HepG2 (cell line): Measurements from ENCODE around the gene NEAT1. TPM values are rescaled to one million over a fixed set of nuclear protein-coding genes. Genes with fewer than 3 reads are reported as not detected.

ENCODE experiments used
- ATAC-seq: fragments of 200-7000 bp; cut with Tn5 transposase; 3 replicates; pipeline ENCODE4 v1.9.1; 2020; ENCODE audit warnings: mild to moderate bottlenecking, moderate library complexity
- BruUV-seq: library from RNA; stranded (reverse); fragments of 400-500 nt; replicated peaks from 2 replicates; lab custom pipeline; 2021; lab: Mats Ljungman, UMichigan
- CTCF ChIA-PET: fragments of 300-600 bp; formaldehyde crosslinking; extraction: SDS; loops from one replicate; lab custom pipeline; 2021; ENCODE audit warnings: low total read pairs, inconsistent platforms, low intra/inter-chr PET ratio; lab: Yijun Ruan, JAX
- POLR2A ChIA-PET: fragments of 350-600 bp; sonication (Branson Sonifier 250); formaldehyde crosslinking; loops from one replicate; lab custom pipeline; 2020; ENCODE audit warnings: antibody characterized with exemption, inconsistent platforms; lab: Yijun Ruan, JAX
- DNase-seq: peaks from one replicate; pipeline ENCODE4 v3.0.0-alpha.2; 2015; ENCODE audit warnings: low spot score
- FAIRE-seq: peaks from 3 replicates; lab custom pipeline; 2011; peaks lifted over from hg19 to GRCh38; lab: Jason Lieb, UNC
- H2AFZ ChIP-seq: one replicate; pipeline ENCODE4 v1.6.1; 2011; ENCODE audit warnings: low read length, inconsistent platforms
- H3K27ac ChIP-seq: fragments of 300-600 bp; 3 replicates; pipeline ENCODE4 v1.8.0; 2011; ENCODE audit warnings: mixed run types, mild to moderate bottlenecking, mixed read lengths, low read length, inconsistent platforms; ENCODE audit not compliant: insufficient read depth; ENCODE audit errors: extremely low read length
- H3K27me3 ChIP-seq, 2 experiments: fragments of 200-600 bp in 1 of 2; 2 replicates in 1 of 2; 3 replicates in 1 of 2; pipeline versions ENCODE4 v1.6.0 to v1.8.0; 2011; ENCODE audit warnings: low read length in 2 of 2, mild to moderate bottlenecking in 2 of 2, moderate library complexity in 2 of 2, inconsistent platforms in 1 of 2; ENCODE audit not compliant: insufficient read depth in 2 of 2, control insufficient read depth in 1 of 2
- H3K36me3 ChIP-seq, 2 experiments: fragments of 200-600 bp in 1 of 2; replicated peaks in 1 of 2; 2 replicates in 1 of 2; 3 replicates in 1 of 2; pipeline versions ENCODE4 v1.5.1 to v1.8.0; 2011; ENCODE audit warnings: low read length in 2 of 2, inconsistent platforms in 1 of 2; ENCODE audit not compliant: insufficient read depth in 2 of 2, control insufficient read depth in 1 of 2
- H3K4me1 ChIP-seq: 2 replicates; pipeline ENCODE4 v1.5.1; 2012; ENCODE audit warnings: low read length, inconsistent platforms; ENCODE audit not compliant: insufficient read depth
- H3K4me2 ChIP-seq: 2 replicates; pipeline ENCODE4 v1.6.0; 2011; ENCODE audit warnings: low read depth, low read length, inconsistent platforms
- H3K4me3 ChIP-seq, 3 experiments: fragments of 200-600 bp in 1 of 3; sonication (generic), shearing (Covaris generic) in 1 of 3; replicated peaks in 1 of 3; 2 replicates each; pipeline ENCODE4 v1.5.1; 2011 to 2016; ENCODE audit warnings: low read length in 3 of 3, inconsistent platforms in 2 of 3, low read depth in 2 of 3, mild to moderate bottlenecking in 2 of 3, control low read depth in 1 of 3, mixed read lengths in 1 of 3; ENCODE audit not compliant: insufficient read depth in 1 of 3
- H3K79me2 ChIP-seq: one replicate; pipeline ENCODE4 v1.6.1; 2011; ENCODE audit warnings: low read length, inconsistent platforms; ENCODE audit not compliant: insufficient read depth
- H3K9ac ChIP-seq: 2 replicates; pipeline ENCODE4 v1.6.0; 2011; ENCODE audit warnings: mild to moderate bottlenecking, low read depth, low read length, inconsistent platforms; ENCODE audit not compliant: insufficient read depth
- H3K9me3 ChIP-seq: 2 replicates; pipeline ENCODE4 v1.5.1; 2012; ENCODE audit warnings: mild to moderate bottlenecking, low read length
- H4K20me1 ChIP-seq: 2 replicates; pipeline ENCODE4 v1.6.0; 2011; ENCODE audit warnings: inconsistent platforms, mild to moderate bottlenecking, low read length, moderate library complexity; ENCODE audit not compliant: insufficient read depth
- CEBPB ChIP-seq: IDR thresholded peaks from 2 replicates; pipeline ENCODE4 v1.6.1; 2011; ENCODE audit warnings: low read depth, low read length, improper control_type of control experiment, borderline replicate concordance
- ERF ChIP-seq: IDR thresholded peaks from 2 replicates; pipeline ENCODE4 v1.6.1; 2018; ENCODE audit warnings: missing biosample characterization, missing genetic modification reagents
- FOSL1 ChIP-seq: sonication (generic); formaldehyde crosslinking; IDR thresholded peaks from 2 replicates; pipeline ENCODE4 v1.9.0; 2021; ENCODE audit warnings: missing genetic modification reagents, borderline replicate concordance
- KDM5B ChIP-seq: sonication (generic); formaldehyde crosslinking; IDR thresholded peaks from 2 replicates; pipeline ENCODE4 v1.4.0; 2020; ENCODE audit warnings: missing genetic modification reagents, mild to moderate bottlenecking, borderline replicate concordance
- NCOA1 ChIP-seq: sonication (generic); formaldehyde crosslinking; IDR thresholded peaks from 2 replicates; pipeline ENCODE4 v1.9.0; 2021; ENCODE audit warnings: missing genetic modification reagents
- NCOR1 ChIP-seq: fragments of 200-600 bp; sonication (generic); IDR thresholded peaks from 2 replicates; pipeline ENCODE4 v1.7.0; 2017; ENCODE audit warnings: antibody characterized with exemption, low read length, borderline replicate concordance
- RBAK ChIP-seq: sonication (generic); formaldehyde crosslinking; IDR thresholded peaks from 2 replicates; pipeline ENCODE4 v1.5.1; 2020; ENCODE audit warnings: mild to moderate bottlenecking, missing genetic modification reagents
- ZNF121 ChIP-seq: sonication (generic); formaldehyde crosslinking; IDR thresholded peaks from 2 replicates; pipeline ENCODE4 v1.5.0; 2020; ENCODE audit warnings: mild to moderate bottlenecking, missing genetic modification reagents
- ZNF543 ChIP-seq: sonication (generic); formaldehyde crosslinking; IDR thresholded peaks from 2 replicates; pipeline ENCODE4 v1.4.0; 2020; ENCODE audit warnings: mild to moderate bottlenecking, missing genetic modification reagents
- WGBS: methylation state at CpG from one replicate; pipeline ENCODE4 v1.1.6; 2017; ENCODE audit warnings: low lambda C conversion rate; 5-methylcytosine and 5-hydroxymethylcytosine counted together
- in situ Hi-C: cut with HindIII; loops from 2 replicates; pipeline ENCODE4 v1.10.0; 2017; ENCODE audit warnings: low pct_unique_long_range_greater_than_20kb; ENCODE audit not compliant: extremely low pct_ligation_motif_present
- intact Hi-C: fragments of 100-400 bp; cut with micrococcal nuclease; formaldehyde crosslinking; loops from one replicate; pipeline ENCODE4 v1.10.0; 2022; ENCODE audit not compliant: unreplicated experiment
- polyA plus RNA-seq, 8 experiments: library from polyadenylated mRNA; depleted of rRNA in 3 of 8; stranded (reverse) in 7 of 8; unstranded in 1 of 8; fragments of >200 nt; fragmentation: Illumina TruSeq in 4 of 8; extraction: Trizol in 4 of 8; gene quantifications; 2 replicates each; pipeline versions ENCODE4 v1.2.1 to v1.2.3, GENCODE V29; 2011 to 2016; ENCODE audit warnings: low read depth in 4 of 8, missing spikeins in 1 of 8, mixed read lengths in 1 of 8; ENCODE audit not compliant: insufficient read depth in 1 of 8
- total RNA-seq, 5 experiments: library from RNA; depleted of rRNA; stranded (reverse); fragments of >200 nt; fragmentation: Illumina TruSeq; extraction: Trizol; gene quantifications; 2 replicates each; pipeline ENCODE4 v1.2.3, GENCODE V29; 2016; ENCODE audit warnings: low read depth in 1 of 5
- TF ChIP-seq, protein P1 (sequence below): sonication (generic); formaldehyde crosslinking; IDR thresholded peaks from 2 replicates; pipeline ENCODE4 v1.4.0; 2020; ENCODE audit warnings: missing genetic modification reagents, borderline replicate concordance
- TF ChIP-seq, protein P2 (sequence below): IDR thresholded peaks from 2 replicates; pipeline ENCODE4 v1.6.1; 2016
- TF ChIP-seq, protein P3 (sequence below): sonication (generic); formaldehyde crosslinking; IDR thresholded peaks from 2 replicates; pipeline ENCODE4 v1.4.0; 2020; ENCODE audit warnings: missing genetic modification reagents, borderline replicate concordance
- TF ChIP-seq, protein P4 (sequence below): sonication (generic); formaldehyde crosslinking; IDR thresholded peaks from 2 replicates; pipeline ENCODE4 v1.9.0; 2021; ENCODE audit warnings: missing genetic modification reagents, borderline replicate concordance
- TF ChIP-seq, protein P5 (sequence below): sonication (generic); formaldehyde crosslinking; IDR thresholded peaks from 2 replicates; pipeline ENCODE4 v1.4.0; 2020; ENCODE audit warnings: missing genetic modification reagents, borderline replicate concordance

The NEAT1 gene
- total and polyA plus RNA-seq, 2 of the 13 experiments (the other 11 are each of a cell fraction or from before 2014, with no cell fraction given): 20.5 to 41.2 TPM

DNA sequence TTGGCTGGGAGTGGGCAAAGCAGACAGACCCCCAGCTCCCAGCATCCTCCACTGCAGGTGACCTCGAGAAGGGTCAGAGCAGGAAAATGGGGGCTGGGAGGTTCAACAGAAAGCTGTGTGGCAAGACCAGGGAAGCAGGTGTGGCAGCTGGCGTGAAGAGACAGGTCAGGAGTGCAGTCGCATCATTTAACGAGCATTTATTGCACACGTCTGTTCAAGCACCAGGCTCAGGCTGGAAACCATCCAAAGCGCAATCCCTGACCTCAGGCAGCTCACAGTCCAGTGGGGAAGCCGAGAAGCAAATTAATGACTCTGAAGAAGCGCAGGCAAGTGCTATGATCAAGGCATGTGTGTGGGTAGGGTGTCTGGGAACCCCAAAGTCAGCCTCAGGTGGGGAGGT, 47.6 kb upstream of the NEAT1 start:
- FAIRE-seq (no peak), ATAC-seq (no peak), DNase-seq (no peak)
- Histone ChIP-seq H3K4me3 (no peak overlapping the region), H4K20me1 (no peaks in the 10 kb centered on the region), H3K9ac (no peak overlapping the region), H2AFZ (no peak overlapping the region), H3K27me3 (peaks cover 0 to 2% of the 10 kb centered on the region in 2 experiments; a peak in 2 of 5 replicates), H3K4me1 (peaks cover 85% of the 10 kb centered on the region), H3K27ac (no peak overlapping the region), H3K9me3 (no peaks in the 10 kb centered on the region), H3K4me2 (no peak overlapping the region; the same call in 1 of the 2 replicates), H3K36me3 (no peaks in the 10 kb centered on the region), H3K79me2 (no peaks in the 10 kb centered on the region)
- ChIA-PET POLR2A (interaction anchor here (0.9 to 3.1 kb wide), 12 partner anchors 11 to 134 kb away, joined by 3 to 20 read pairs (median 4); partner anchors contain the start of genes FRMD8, MALAT1, NEAT1 and POLA2), CTCF (no interaction called here)
- intact Hi-C loops: no loop called here
- in situ Hi-C loops: no loop called here
- BruUV-seq: no TSS peak
- 29% methylated on average over 8 of the region's 8 CpGs for WGBS
- TF ChIP-seq KDM5B (CRISPR knock-in tag): no peak
- TF ChIP-seq, protein P1, sequence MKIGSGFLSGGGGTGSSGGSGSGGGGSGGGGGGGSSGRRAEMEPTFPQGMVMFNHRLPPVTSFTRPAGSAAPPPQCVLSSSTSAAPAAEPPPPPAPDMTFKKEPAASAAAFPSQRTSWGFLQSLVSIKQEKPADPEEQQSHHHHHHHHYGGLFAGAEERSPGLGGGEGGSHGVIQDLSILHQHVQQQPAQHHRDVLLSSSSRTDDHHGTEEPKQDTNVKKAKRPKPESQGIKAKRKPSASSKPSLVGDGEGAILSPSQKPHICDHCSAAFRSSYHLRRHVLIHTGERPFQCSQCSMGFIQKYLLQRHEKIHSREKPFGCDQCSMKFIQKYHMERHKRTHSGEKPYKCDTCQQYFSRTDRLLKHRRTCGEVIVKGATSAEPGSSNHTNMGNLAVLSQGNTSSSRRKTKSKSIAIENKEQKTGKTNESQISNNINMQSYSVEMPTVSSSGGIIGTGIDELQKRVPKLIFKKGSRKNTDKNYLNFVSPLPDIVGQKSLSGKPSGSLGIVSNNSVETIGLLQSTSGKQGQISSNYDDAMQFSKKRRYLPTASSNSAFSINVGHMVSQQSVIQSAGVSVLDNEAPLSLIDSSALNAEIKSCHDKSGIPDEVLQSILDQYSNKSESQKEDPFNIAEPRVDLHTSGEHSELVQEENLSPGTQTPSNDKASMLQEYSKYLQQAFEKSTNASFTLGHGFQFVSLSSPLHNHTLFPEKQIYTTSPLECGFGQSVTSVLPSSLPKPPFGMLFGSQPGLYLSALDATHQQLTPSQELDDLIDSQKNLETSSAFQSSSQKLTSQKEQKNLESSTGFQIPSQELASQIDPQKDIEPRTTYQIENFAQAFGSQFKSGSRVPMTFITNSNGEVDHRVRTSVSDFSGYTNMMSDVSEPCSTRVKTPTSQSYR: no peak
- TF ChIP-seq, protein P2, sequence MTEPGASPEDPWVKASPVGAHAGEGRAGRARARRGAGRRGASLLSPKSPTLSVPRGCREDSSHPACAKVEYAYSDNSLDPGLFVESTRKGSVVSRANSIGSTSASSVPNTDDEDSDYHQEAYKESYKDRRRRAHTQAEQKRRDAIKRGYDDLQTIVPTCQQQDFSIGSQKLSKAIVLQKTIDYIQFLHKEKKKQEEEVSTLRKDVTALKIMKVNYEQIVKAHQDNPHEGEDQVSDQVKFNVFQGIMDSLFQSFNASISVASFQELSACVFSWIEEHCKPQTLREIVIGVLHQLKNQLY: no peak
- TF ChIP-seq, protein P3, sequence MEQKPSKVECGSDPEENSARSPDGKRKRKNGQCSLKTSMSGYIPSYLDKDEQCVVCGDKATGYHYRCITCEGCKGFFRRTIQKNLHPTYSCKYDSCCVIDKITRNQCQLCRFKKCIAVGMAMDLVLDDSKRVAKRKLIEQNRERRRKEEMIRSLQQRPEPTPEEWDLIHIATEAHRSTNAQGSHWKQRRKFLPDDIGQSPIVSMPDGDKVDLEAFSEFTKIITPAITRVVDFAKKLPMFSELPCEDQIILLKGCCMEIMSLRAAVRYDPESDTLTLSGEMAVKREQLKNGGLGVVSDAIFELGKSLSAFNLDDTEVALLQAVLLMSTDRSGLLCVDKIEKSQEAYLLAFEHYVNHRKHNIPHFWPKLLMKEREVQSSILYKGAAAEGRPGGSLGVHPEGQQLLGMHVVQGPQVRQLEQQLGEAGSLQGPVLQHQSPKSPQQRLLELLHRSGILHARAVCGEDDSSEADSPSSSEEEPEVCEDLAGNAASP (CRISPR knock-in tag): peak; percentile 36; the same call in 1 of the 2 replicates
- TF ChIP-seq RBAK (CRISPR knock-in tag): no peak
- no peak for TF ChIP-seq NCOA1
- 0 out of 2 replicates have a peak, but pooled peaks have one; percentile 3 for TF ChIP-seq ZNF121
- no peak for TF ChIP-seq FOSL1
- TF ChIP-seq, protein P4, sequence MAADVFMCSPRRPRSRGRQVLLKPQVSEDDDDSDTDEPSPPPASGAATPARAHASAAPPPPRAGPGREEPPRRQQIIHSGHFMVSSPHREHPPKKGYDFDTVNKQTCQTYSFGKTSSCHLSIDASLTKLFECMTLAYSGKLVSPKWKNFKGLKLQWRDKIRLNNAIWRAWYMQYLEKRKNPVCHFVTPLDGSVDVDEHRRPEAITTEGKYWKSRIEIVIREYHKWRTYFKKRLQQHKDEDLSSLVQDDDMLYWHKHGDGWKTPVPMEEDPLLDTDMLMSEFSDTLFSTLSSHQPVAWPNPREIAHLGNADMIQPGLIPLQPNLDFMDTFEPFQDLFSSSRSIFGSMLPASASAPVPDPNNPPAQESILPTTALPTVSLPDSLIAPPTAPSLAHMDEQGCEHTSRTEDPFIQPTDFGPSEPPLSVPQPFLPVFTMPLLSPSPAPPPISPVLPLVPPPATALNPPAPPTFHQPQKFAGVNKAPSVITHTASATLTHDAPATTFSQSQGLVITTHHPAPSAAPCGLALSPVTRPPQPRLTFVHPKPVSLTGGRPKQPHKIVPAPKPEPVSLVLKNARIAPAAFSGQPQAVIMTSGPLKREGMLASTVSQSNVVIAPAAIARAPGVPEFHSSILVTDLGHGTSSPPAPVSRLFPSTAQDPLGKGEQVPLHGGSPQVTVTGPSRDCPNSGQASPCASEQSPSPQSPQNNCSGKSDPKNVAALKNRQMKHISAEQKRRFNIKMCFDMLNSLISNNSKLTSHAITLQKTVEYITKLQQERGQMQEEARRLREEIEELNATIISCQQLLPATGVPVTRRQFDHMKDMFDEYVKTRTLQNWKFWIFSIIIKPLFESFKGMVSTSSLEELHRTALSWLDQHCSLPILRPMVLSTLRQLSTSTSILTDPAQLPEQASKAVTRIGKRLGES (CRISPR knock-in tag): no peak
- TF ChIP-seq ZNF543 (CRISPR knock-in tag): no peak
- TF ChIP-seq NCOR1: no peak
- no peak for TF ChIP-seq ERF (CRISPR knock-in tag)
- TF ChIP-seq, protein P5, sequence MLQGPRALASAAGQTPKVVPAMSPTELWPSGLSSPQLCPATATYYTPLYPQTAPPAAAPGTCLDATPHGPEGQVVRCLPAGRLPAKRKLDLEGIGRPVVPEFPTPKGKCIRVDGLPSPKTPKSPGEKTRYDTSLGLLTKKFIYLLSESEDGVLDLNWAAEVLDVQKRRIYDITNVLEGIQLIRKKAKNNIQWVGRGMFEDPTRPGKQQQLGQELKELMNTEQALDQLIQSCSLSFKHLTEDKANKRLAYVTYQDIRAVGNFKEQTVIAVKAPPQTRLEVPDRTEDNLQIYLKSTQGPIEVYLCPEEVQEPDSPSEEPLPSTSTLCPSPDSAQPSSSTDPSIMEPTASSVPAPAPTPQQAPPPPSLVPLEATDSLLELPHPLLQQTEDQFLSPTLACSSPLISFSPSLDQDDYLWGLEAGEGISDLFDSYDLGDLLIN (CRISPR knock-in tag): no peak
- no peak for TF ChIP-seq CEBPB
